Right lobe of liver (tissue), 6 donors: ENCODE data around the gene MRLN. TPM values are rescaled to one million over a fixed set of nuclear protein-coding genes. Genes with fewer than 3 reads are reported as not detected.
"Not testable (repeated sequence)": the region's sequence is repeated elsewhere in the genome, so short reads cannot be mapped to it uniquely, and the experiment has no call there.

ENCODE experiments used
- ATAC-seq, 4 donors: fragments of 200-7000 bp; cut with Tn5 transposase; one replicate each; pipeline ENCODE4 v1.9.1; 2020; ENCODE audit warnings: mild to moderate bottlenecking in 4 of 4, moderate library complexity in 4 of 4
- DNase-seq, 3 donors: peaks; one replicate each; pipeline ENCODE4 v3.0.0-alpha.2; 2020
- H3K27ac ChIP-seq, 3 donors: fragments of 200-600 bp; one replicate each; pipeline ENCODE4 v1.8.0; 2022
- H3K27me3 ChIP-seq, 2 donors: fragments of 200-600 bp; one replicate each; pipeline ENCODE4 v1.8.0; 2022
- H3K36me3 ChIP-seq, 4 donors: fragments of 200-600 bp; sonication (generic) in 1 of 4; one replicate each; pipeline versions ENCODE4 v1.5.1 to v1.8.0; 2017 to 2022; ENCODE audit warnings: control low read depth in 1 of 4
- H3K4me1 ChIP-seq, 4 donors: fragments of 200-600 bp; sonication (generic) in 1 of 4; one replicate each; pipeline versions ENCODE4 v1.5.1 to v1.8.0; 2017 to 2022; ENCODE audit warnings: control low read depth in 1 of 4
- H3K4me3 ChIP-seq, 3 donors: fragments of 200-600 bp; one replicate each; pipeline ENCODE4 v1.8.0; 2022
- H3K9me3 ChIP-seq, 4 donors: fragments of 200-600 bp; sonication (generic) in 1 of 4; one replicate each; pipeline versions ENCODE4 v1.5.1 to v1.8.0; 2017 to 2022; ENCODE audit warnings: control low read depth in 1 of 4
- POLR2A ChIP-seq: fragments of 450-650 bp; IDR thresholded peaks from one replicate; pipeline ENCODE4 v1.6.1; 2017; ENCODE audit warnings: antibody characterized with exemption, mild to moderate bottlenecking
- WGBS: methylation state at CpG from one replicate; pipeline ENCODE4 v1.1.6; 2018; ENCODE audit warnings: low coverage, low lambda C conversion rate; ENCODE audit not compliant: insufficient coverage; ENCODE audit errors: missing lambda C conversion rate; 5-methylcytosine and 5-hydroxymethylcytosine counted together
- intact Hi-C, 2 donors: fragments of 100-400 bp; cut with DNase I; formaldehyde crosslinking; loops; one replicate each; pipeline versions ENCODE4 v1.11.2 to v1.14.1; 2022
- total RNA-seq, 6 experiments: library from RNA; depleted of rRNA in 2 of 6; stranded (reverse); fragments of >200 nt in 2 of 6; fragmentation: NEBNext Ultra II Directional in 3 of 6; extraction: Animal tissue kit (Norgen Biotek cat#: 25700) in 3 of 6; gene quantifications; one replicate each; pipeline versions ENCODE4 v1.1.0 to v1.2.4, GENCODE V29; 2016 to 2023
- TF ChIP-seq, protein P1 (sequence below), 4 donors: fragments of 200-600 bp in 3 of 4; fragments of 450-650 bp in 1 of 4; IDR thresholded peaks; one replicate each; pipeline versions ENCODE4 v1.5.1 to v1.8.0; 2016 to 2022; ENCODE audit warnings: antibody characterized with exemption in 4 of 4, mild to moderate bottlenecking in 2 of 4
- donor health status: DM: no; HTN: yes; CAD: no.
- donor health status: DM: no; HTN: no; CAD: no.
- donor health status: DM: no; HTN: no; CAD: no.
- donor health status: DM: no; HTN: yes; CAD: no.
- donor health status: DM: no; HTN: yes; CAD: no.

MRLN gene
- total RNA-seq, 6 experiments from 2014 or later: not detected

DNA sequence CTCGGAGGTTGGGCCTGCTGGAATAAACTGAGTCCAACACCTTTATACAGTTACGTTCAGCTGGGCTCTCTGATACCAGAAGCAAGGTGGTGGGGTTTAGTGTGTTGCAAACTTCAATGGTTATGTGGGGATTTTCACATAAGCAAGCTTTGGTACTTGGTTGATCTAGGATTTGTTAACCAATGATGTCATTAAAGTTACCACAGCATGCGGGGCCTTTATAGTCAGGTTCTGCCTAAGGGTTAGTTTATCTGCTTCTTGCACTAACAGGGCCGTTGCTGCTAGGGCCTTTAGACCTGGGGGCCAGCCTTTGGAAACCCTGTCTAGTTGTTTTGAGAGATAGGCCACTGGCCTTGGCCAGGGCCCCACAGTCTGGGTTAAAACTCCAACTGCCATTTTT, 24.1 kb downstream of the MRLN start:
- ATAC-seq, H3K27ac ChIP-seq, DNase-seq, H3K27me3 ChIP-seq, H3K4me3 ChIP-seq, H3K9me3 ChIP-seq, H3K4me1 ChIP-seq, intact Hi-C loops, H3K36me3 ChIP-seq: not testable (repeated sequence)
- 79% methylated on average over 3 of the region's 4 CpGs for WGBS

- 77% methylated on average over 2 of the region's 3 CpGs for WGBS
- no peak for ATAC-seq
- TF ChIP-seq POLR2A: no peak
- TF ChIP-seq, protein P1, sequence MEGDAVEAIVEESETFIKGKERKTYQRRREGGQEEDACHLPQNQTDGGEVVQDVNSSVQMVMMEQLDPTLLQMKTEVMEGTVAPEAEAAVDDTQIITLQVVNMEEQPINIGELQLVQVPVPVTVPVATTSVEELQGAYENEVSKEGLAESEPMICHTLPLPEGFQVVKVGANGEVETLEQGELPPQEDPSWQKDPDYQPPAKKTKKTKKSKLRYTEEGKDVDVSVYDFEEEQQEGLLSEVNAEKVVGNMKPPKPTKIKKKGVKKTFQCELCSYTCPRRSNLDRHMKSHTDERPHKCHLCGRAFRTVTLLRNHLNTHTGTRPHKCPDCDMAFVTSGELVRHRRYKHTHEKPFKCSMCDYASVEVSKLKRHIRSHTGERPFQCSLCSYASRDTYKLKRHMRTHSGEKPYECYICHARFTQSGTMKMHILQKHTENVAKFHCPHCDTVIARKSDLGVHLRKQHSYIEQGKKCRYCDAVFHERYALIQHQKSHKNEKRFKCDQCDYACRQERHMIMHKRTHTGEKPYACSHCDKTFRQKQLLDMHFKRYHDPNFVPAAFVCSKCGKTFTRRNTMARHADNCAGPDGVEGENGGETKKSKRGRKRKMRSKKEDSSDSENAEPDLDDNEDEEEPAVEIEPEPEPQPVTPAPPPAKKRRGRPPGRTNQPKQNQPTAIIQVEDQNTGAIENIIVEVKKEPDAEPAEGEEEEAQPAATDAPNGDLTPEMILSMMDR (IDR thresholded peaks at IDR 0.05): no peak
These were observed 28.9 kb downstream of the MRLN start for GRCh38 chr10:59724098-59724938.

DNA sequence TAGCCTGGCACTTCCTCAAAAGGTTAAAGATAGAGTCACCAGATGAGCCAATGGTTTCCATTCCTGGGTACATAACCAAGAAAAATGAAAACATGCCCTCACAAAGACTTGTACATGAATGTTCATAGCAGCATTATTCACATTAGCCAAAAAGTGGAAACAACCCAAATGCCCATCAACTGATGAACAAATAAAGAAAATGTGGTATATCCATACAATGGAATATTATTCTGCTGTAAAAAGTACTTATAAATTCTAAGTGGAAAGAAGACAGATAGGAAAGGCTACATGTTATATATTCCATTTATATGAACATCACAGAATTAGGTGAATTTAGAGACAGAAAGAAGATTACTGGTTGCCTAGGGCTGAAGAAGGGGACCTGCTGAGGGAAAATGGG, 32.9 kb downstream of the MRLN start:
- Histone ChIP-seq H3K4me3 (no peak overlapping the region), H3K27ac (no peak overlapping the region), H3K27me3 (no peaks in the 10 kb centered on the region), H3K36me3 (no peaks in the 10 kb centered on the region), H3K9me3 (no peaks in the 10 kb centered on the region), H3K4me1 (no peaks in the 10 kb centered on the region)
- ATAC-seq: no peak
- TF ChIP-seq, protein P1 (IDR thresholded peaks at IDR 0.05): no peak
- TF ChIP-seq POLR2A: no peak
- DNase-seq: no peak
- intact Hi-C loops: no loop called here

More at GRCh38 chr10:59724098-59724938, 28.9 kb downstream of the MRLN start:
- DNase-seq: no peak
- H3K36me3 ChIP-seq: no peaks in the 10 kb centered on the region
- H3K4me1 ChIP-seq: no peaks in the 10 kb centered on the region
- no peaks in the 10 kb centered on the region for H3K9me3 ChIP-seq
- H3K27me3 ChIP-seq: no peaks in the 10 kb centered on the region
- no peak overlapping the region for H3K4me3 ChIP-seq
- intact Hi-C loops: no loop called here
- H3K27ac ChIP-seq: no peak overlapping the region

DNA sequence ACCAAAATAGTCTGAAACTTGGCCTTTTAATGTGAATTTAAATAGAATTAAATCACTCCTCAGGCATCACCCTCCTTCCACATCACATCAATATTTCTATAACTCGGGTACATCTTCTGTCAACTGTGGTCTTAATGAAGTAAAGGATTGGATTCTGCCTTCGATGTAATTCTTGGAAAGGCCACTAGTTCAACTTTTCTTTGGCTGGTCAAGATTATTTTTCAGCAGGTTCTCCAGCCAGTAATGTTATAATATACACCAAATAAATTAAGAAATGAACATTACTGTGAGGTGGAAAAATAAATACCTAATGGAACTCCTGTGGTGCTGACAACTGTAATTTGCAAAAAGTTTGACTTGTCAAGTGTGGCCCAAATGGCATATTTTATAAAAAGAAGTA, 33.9 kb downstream of the MRLN start:
- Histone ChIP-seq H3K27ac (no peak overlapping the region), H3K9me3 (no peaks in the 10 kb centered on the region), H3K4me3 (no peak overlapping the region), H3K36me3 (no peaks in the 10 kb centered on the region), H3K27me3 (no peaks in the 10 kb centered on the region), H3K4me1 (no peaks in the 10 kb centered on the region)
- TF ChIP-seq, protein P1 (IDR thresholded peaks at IDR 0.05): no peak
- no peak for TF ChIP-seq POLR2A
- DNase-seq (no peak), ATAC-seq (no peak)
- intact Hi-C loops: no loop called here
- WGBS: 69% methylated on average over 2 of the region's 2 CpGs

GRCh38 chr10:59718257-59718656, 35.0 kb downstream of the MRLN start:
- Histone ChIP-seq H3K4me1 (no peaks in the 10 kb centered on the region), H3K4me3 (no peak overlapping the region), H3K27ac (no peak overlapping the region), H3K36me3 (no peaks in the 10 kb centered on the region), H3K27me3 (no peaks in the 10 kb centered on the region), H3K9me3 (no peaks in the 10 kb centered on the region)
- intact Hi-C loops: no loop called here
- TF ChIP-seq, protein P1 (IDR thresholded peaks at IDR 0.05): no peak
- no peak for TF ChIP-seq POLR2A
- DNase-seq: no peak
- ATAC-seq: no peak
- 56% methylated on average over 2 of the region's 2 CpGs for WGBS
